ENCODE measurements around the gene PRDM5. TPM values are rescaled to one million over a fixed set of nuclear protein-coding genes. Genes with fewer than 3 reads are reported as not detected.

PRDM5 gene
- total RNA-seq, 1 donor from 2014 or later, result 5.2 TPM

DNA sequence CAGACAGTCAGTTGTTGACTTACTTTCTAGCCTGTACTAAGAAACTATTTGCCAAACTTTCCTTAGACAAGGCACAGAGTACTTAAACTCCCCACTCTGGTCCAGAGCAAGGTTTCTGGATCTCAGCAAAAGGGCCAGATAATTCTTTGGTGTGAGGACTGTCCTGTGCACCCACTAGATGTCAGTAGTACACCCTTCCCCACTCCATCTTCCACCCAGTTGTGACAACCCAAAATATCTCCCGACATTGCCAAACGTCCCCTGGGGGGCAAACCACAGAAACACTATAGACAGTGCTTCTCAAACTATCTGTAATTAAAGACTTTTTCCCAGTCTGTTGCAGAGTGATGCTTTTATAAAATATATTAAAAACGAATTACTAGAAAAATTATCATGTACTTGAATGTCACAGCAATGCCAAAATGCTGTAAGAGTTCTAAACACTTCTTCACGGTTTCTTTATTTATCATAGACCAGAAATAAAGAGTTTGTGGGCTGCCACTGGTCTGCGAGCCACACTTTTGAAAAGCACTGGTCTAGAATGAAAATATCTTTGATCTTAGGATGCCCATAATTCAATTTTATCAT is 203.5 kb downstream of the PRDM5 start:
- no peak for DNase-seq (ENCODE audit: low read depth)
- TF ChIP-seq, protein P1, sequence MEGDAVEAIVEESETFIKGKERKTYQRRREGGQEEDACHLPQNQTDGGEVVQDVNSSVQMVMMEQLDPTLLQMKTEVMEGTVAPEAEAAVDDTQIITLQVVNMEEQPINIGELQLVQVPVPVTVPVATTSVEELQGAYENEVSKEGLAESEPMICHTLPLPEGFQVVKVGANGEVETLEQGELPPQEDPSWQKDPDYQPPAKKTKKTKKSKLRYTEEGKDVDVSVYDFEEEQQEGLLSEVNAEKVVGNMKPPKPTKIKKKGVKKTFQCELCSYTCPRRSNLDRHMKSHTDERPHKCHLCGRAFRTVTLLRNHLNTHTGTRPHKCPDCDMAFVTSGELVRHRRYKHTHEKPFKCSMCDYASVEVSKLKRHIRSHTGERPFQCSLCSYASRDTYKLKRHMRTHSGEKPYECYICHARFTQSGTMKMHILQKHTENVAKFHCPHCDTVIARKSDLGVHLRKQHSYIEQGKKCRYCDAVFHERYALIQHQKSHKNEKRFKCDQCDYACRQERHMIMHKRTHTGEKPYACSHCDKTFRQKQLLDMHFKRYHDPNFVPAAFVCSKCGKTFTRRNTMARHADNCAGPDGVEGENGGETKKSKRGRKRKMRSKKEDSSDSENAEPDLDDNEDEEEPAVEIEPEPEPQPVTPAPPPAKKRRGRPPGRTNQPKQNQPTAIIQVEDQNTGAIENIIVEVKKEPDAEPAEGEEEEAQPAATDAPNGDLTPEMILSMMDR (conservative IDR thresholded peaks at IDR 0.05; ENCODE audit: low read depth, low read length), result peak; percentile 89
- H3K4me3 ChIP-seq (ENCODE audit: low read depth, low read length), result no peak overlapping the region

DNA sequence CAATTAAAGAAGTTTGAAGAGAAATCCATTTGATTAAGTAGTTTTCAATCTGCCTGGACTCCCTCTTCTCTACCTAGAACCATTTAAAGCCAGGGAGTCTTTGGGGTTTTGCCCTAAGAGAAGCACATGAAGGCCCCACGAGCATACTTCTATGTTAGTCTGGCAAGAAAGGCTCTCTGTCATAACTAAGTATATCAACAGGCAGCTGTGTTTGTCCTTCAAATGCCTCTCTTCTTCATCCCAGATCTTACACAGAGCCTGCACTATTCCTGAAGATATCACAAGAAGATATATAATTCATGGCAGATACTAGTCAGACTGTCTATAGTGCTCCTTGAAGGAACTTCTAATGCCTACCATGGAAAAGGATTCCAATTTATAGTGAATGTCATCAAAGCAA is 206.2 kb downstream of the PRDM5 start:
- H3K4me3 ChIP-seq (ENCODE audit: low read depth, low read length), result no peak overlapping the region
- TF ChIP-seq, protein P1 (conservative IDR thresholded peaks at IDR 0.05; ENCODE audit: low read depth, low read length), result no peak
- no peak for DNase-seq (ENCODE audit: low read depth)

DNA sequence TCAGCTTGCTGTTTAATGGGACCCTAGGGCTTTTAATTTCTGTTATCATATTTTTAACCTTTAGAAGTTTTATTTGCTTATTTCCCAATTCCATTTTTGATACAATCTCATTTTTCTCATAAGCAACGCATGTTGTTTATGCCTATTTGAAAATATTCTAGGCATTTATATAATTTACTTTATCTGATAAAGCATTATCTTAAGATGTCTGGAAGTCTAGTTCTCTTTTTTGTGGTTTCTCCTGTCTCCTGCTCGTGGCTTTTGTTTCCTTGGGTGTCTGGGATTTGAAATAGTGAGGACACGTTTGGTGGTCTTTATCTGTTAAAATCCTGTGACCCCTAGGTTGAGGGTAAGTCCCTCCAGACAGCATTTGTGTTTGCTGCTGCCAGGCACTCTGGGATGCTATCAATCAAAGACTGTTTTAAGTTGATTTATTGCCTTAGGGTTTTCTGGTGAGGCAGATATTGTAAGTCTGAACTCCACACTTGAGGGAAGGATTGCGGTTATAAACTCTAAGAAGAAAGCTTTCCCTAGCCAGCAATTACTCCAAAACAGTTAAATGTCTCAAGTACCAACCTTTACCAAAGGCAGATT is 208.0 kb downstream of the PRDM5 start:
- no peak for DNase-seq (ENCODE audit: low read depth)
- TF ChIP-seq, protein P1 (conservative IDR thresholded peaks at IDR 0.05; ENCODE audit: low read depth, low read length), result no peak
- no peak overlapping the region for H3K4me3 ChIP-seq (ENCODE audit: low read depth, low read length)

DNA sequence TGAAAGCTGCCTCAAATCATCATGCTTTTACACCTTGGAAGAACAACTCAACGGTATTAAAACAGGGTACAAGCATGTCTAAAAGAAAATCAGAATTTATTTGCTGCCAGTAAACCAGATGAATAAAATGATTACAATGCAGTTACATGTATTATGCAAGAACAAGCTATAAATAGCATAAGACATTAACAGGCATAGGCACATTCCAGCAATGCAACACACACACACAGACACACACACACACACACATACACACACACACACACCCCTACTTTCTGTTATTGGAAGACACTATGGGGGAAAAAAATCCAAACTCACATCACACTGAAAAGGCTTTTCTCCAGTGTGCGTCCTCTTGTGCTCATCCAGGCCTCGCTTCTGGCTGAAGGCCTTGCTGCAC is 212.5 kb downstream of the PRDM5 start:
- TF ChIP-seq, protein P1 (conservative IDR thresholded peaks at IDR 0.05; ENCODE audit: low read depth, low read length), result no peak
- H3K4me3 ChIP-seq (ENCODE audit: low read depth, low read length), result no peak overlapping the region
- DNase-seq (ENCODE audit: low read depth), result no peak

- TF ChIP-seq, protein P1 (conservative IDR thresholded peaks at IDR 0.05; ENCODE audit: low read depth, low read length), result no peak
- no peak overlapping the region for H3K4me3 ChIP-seq (ENCODE audit: low read depth, low read length)
- DNase-seq (ENCODE audit: low read depth), result no peak
These were observed 218.0 kb downstream of the PRDM5 start for GRCh38 chr4:120704538-120704937.

DNA sequence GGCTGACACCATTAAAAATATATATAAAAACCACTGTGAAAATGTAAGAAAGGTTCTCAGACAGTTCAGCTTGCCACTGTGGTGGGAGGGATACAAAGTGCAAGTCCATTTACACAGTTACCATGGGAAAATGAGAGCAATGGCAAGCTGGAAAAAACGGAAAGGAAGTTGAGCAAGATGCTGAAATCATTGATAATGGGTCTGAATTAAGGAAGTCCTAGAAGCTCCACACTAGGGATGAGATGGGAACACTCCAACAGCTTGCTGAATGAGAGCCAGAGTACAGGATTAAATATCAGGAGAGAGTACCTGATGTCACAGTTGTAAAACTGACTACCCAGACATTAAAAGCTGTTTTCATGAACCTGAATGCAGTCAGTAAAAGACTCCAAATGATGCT is 218.6 kb downstream of the PRDM5 start:
- no peak for DNase-seq (ENCODE audit: low read depth)
- H3K4me3 ChIP-seq (ENCODE audit: low read depth, low read length), result no peak overlapping the region
- TF ChIP-seq, protein P1 (conservative IDR thresholded peaks at IDR 0.05; ENCODE audit: low read depth, low read length), result no peak

- TF ChIP-seq, protein P1 (conservative IDR thresholded peaks at IDR 0.05; ENCODE audit: low read depth, low read length), result no peak
These were observed 223.2 kb downstream of the PRDM5 start for GRCh38 chr4:120699354-120699753.

More at GRCh38 chr4:120699354-120699753, 223.2 kb downstream of the PRDM5 start:
- H3K4me3 ChIP-seq (ENCODE audit: low read depth, low read length), result no peak overlapping the region
- DNase-seq (ENCODE audit: low read depth), result no peak
